A549 (cell line): Measurements from ENCODE around the gene EPN2. TPM values are rescaled to one million over a fixed set of nuclear protein-coding genes. Genes with fewer than 3 reads are reported as not detected.

Experiments
- ATAC-seq, 2 experiments: fragments of 200-7000 bp in 1 of 2; fragments of >200 bp in 1 of 2; cut with Nextera tagmentation in 1 of 2; cut with Tn5 transposase in 1 of 2; 3 replicates each; pipeline versions ENCODE4 v1.8.0 to v1.9.1; 2018 to 2020; ENCODE audit warnings: mild to moderate bottlenecking in 1 of 2, moderate library complexity in 1 of 2
- CTCF ChIA-PET: fragments of 300-600 bp; sonication (Branson Sonifier 250); formaldehyde crosslinking; extraction: SDS; loops from one replicate; lab custom pipeline; 2021; ENCODE audit warnings: antibody characterized with exemption, inconsistent platforms; lab: Yijun Ruan, JAX
- POLR2A ChIA-PET: fragments of 350-600 bp; formaldehyde crosslinking; extraction: SDS; loops from one replicate; lab custom pipeline; 2021; ENCODE audit warnings: antibody characterized with exemption, inconsistent platforms; lab: Yijun Ruan, JAX
- DNase-seq, 2 experiments: peaks; one replicate each; pipeline versions ENCODE4 v3.0.0 to v3.0.0-alpha.2; 2011 to 2016; ENCODE audit warnings: low read depth in 1 of 2, low spot score in 1 of 2
- FAIRE-seq: peaks from 2 replicates; lab custom pipeline; 2011; peaks lifted over from hg19 to GRCh38; lab: Jason Lieb, UNC
- H3K27ac ChIP-seq, 2 experiments: fragments of >200 bp; sonication (Bioruptor Twin); formaldehyde crosslinking; 3 replicates each; pipeline ENCODE4 v1.5.1; 2016 to 2017
- H3K4me1 ChIP-seq: fragments of >200 bp; sonication (Bioruptor Twin); formaldehyde crosslinking; 3 replicates; pipeline ENCODE4 v1.6.1; 2016
- H3K4me2 ChIP-seq: fragments of >200 bp; sonication (Bioruptor Twin); formaldehyde crosslinking; 3 replicates; pipeline ENCODE4 v1.6.1; 2016
- H3K4me3 ChIP-seq: fragments of >200 bp; sonication (Bioruptor Twin); formaldehyde crosslinking; 3 replicates; pipeline ENCODE4 v1.5.1; 2016
- H3K9me3 ChIP-seq: fragments of >200 bp; sonication (Bioruptor Twin); formaldehyde crosslinking; 3 replicates; pipeline ENCODE4 v1.6.1; 2016
- ATOH8 ChIP-seq: fragments of 250-450 bp; sonication (Bioruptor Pico); IDR thresholded peaks from 2 replicates; pipeline ENCODE4 v1.5.0; 2020; ENCODE audit warnings: low read depth, mild to moderate bottlenecking, moderate library complexity
- BCL3 ChIP-seq: fragments of >200 bp; sonication (Bioruptor Twin); formaldehyde crosslinking; IDR thresholded peaks from 3 replicates; pipeline ENCODE4 v1.6.1; 2016
- CBX8 ChIP-seq: fragments of 200-600 bp; sonication (generic); IDR thresholded peaks from 2 replicates; pipeline ENCODE4 v1.6.1; 2016
- ELK1 ChIP-seq: fragments of 150-350 bp; IDR thresholded peaks from 2 replicates; pipeline ENCODE4 v1.6.1; 2014; ENCODE audit warnings: low read depth, mild to moderate bottlenecking, low read length
- FOSB ChIP-seq: fragments of 250-450 bp; sonication (Bioruptor Pico); IDR thresholded peaks from 2 replicates; pipeline ENCODE4 v1.5.0; 2020; ENCODE audit warnings: mild to moderate bottlenecking, moderate library complexity
- HES2 ChIP-seq: fragments of >200 bp; sonication (Bioruptor Twin); formaldehyde crosslinking; IDR thresholded peaks from 2 replicates; pipeline ENCODE4 v1.6.1; 2016
- HEYL ChIP-seq: fragments of 250-450 bp; sonication (Bioruptor Pico); IDR thresholded peaks from 2 replicates; pipeline ENCODE4 v1.8.0; 2021; ENCODE audit warnings: mild to moderate bottlenecking, moderate library complexity
- HOXA7 ChIP-seq: fragments of 250-450 bp; sonication (Bioruptor Pico); IDR thresholded peaks from 2 replicates; pipeline ENCODE4 v1.5.0; 2020; ENCODE audit warnings: mild to moderate bottlenecking, moderate library complexity
- JUNB ChIP-seq: fragments of >200 bp; sonication (Bioruptor Twin); formaldehyde crosslinking; IDR thresholded peaks from 2 replicates; pipeline ENCODE4 v1.6.1; 2016
- MAFK ChIP-seq: fragments of 450-650 bp; IDR thresholded peaks from 2 replicates; pipeline ENCODE4 v1.6.1; 2014; ENCODE audit not compliant: partially characterized antibody
- MAX ChIP-seq: IDR thresholded peaks from 2 replicates; pipeline ENCODE4 v1.6.1; 2012
- NR3C1 ChIP-seq: fragments of >200 bp; sonication (Bioruptor Twin); formaldehyde crosslinking; IDR thresholded peaks from 3 replicates; pipeline ENCODE4 v1.6.1; 2017
- POLR2AphosphoS2 ChIP-seq: conservative IDR thresholded peaks from 2 replicates; pipeline ENCODE4 v1.6.1; 2012; ENCODE audit warnings: low read length, improper control_type of control experiment, inconsistent platforms
- RCOR1 ChIP-seq: fragments of 150-350 bp; IDR thresholded peaks from 2 replicates; pipeline ENCODE4 v1.6.1; 2014; ENCODE audit warnings: antibody characterized with exemption, low read length, low read depth
- TFCP2L1 ChIP-seq: fragments of 250-450 bp; sonication (Bioruptor Pico); IDR thresholded peaks from 2 replicates; pipeline ENCODE4 v1.5.0; 2021; ENCODE audit warnings: mild to moderate bottlenecking
- USF2 ChIP-seq: fragments of 450-650 bp; IDR thresholded peaks from 2 replicates; pipeline ENCODE4 v1.6.1; 2014; ENCODE audit warnings: antibody characterized with exemption
- WGBS: methylation state at CpG from one replicate; pipeline ENCODE4 v1.1.6; 2017; ENCODE audit errors: missing lambda C conversion rate; 5-methylcytosine and 5-hydroxymethylcytosine counted together
- polyA plus RNA-seq, 4 experiments: library from polyadenylated mRNA; depleted of rRNA in 3 of 4; stranded (reverse); fragments of >200 nt; fragmentation: RNase III in 1 of 4; extraction: RNeasy Plus Mini Kit Qiagen cat#74134 plus additional on column Dnase treatment in 1 of 4; gene quantifications; 2 replicates in 3 of 4; 3 replicates in 1 of 4; pipeline ENCODE4 v1.2.3, GENCODE V29; 2011 to 2017

The EPN2 gene
- polyA plus RNA-seq, 2 of the 4 experiments (the other 2 are of a cell fraction) = 32.1 to 33.8 TPM

GRCh38 chr17:19321481-19322128 is 84.4 kb downstream of the EPN2 start:
- ATAC-seq = 0 out of 6 replicates have a peak, but pooled peaks of 1 of the 2 experiments have one; percentile 18
- ChIA-PET CTCF (interaction anchor here (1.2 to 9.6 kb wide), 6 partner anchors 9 to 74 kb away, joined by 3 to 62 read pairs (median 6); partner anchors contain the start of gene B9D1), POLR2A (no interaction called here)
- FAIRE-seq = no peak
- DNase-seq = no peak
- H3K4me1 ChIP-seq = peaks cover 6% of the 10 kb centered on the region; the same call in 2 of the 3 replicates
- no peak overlapping the region for H3K27ac ChIP-seq
- TF ChIP-seq ELK1 (no peak), RCOR1 (no peak)
- peaks cover 9% of the 10 kb centered on the region; the same call in 2 of the 3 replicates for H3K9me3 ChIP-seq
- WGBS = 90% methylated on average over 9 of the region's 9 CpGs
- H3K4me2 ChIP-seq = no peak overlapping the region
- H3K4me3 ChIP-seq = no peak overlapping the region

GRCh38 chr17:19322129-19322505 is 85.0 kb downstream of the EPN2 start:
- Histone ChIP-seq H3K9me3 (peaks cover 9% of the 10 kb centered on the region; the same call in 2 of the 3 replicates), H3K4me2 (no peak overlapping the region), H3K4me1 (peaks cover 9% of the 10 kb centered on the region; the same call in 2 of the 3 replicates), H3K4me3 (no peak overlapping the region), H3K27ac (no peak overlapping the region)
- FAIRE-seq = no peak
- ATAC-seq = no peak
- TF ChIP-seq FOSB = no peak
- TF ChIP-seq NR3C1 = no peak
- no peak for TF ChIP-seq ATOH8 (CRISPR knock-in tag)
- no peak for TF ChIP-seq USF2
- CTCF ChIA-PET = interaction anchor here (0.6 to 9.6 kb wide), 8 partner anchors 9 to 211 kb away, joined by 3 to 62 read pairs (median 4); partner anchors contain the start of gene B9D1
- POLR2A ChIA-PET = no interaction called here
- WGBS = 96% methylated on average over 5 of the region's 5 CpGs
- no peak for DNase-seq

GRCh38 chr17:19322861-19323260 is 85.7 kb downstream of the EPN2 start:
- Histone ChIP-seq H3K4me2 (no peak overlapping the region), H3K4me3 (no peak overlapping the region), H3K9me3 (peaks cover 9% of the 10 kb centered on the region; the same call in 2 of the 3 replicates), H3K4me1 (peaks cover 14% of the 10 kb centered on the region), H3K27ac (no peak overlapping the region)
- ChIA-PET CTCF (interaction anchor here (0.7 to 9.6 kb wide), 5 partner anchors 8 to 124 kb away, joined by 3 to 62 read pairs (median 5); no protein-coding TSS in a partner anchor), POLR2A (no interaction called here)
- ATAC-seq (no peak), DNase-seq (no peak), FAIRE-seq (no peak)
- TF ChIP-seq MAX = no peak
- TF ChIP-seq USF2 = no peak
- TF ChIP-seq CBX8 = no peak
- no peak for TF ChIP-seq HES2
- no peak for TF ChIP-seq HOXA7 (CRISPR knock-in tag)
- no peak for TF ChIP-seq POLR2AphosphoS2
- TF ChIP-seq BCL3 = no peak
- TF ChIP-seq TFCP2L1 (CRISPR knock-in tag) = no peak
- TF ChIP-seq HEYL (CRISPR knock-in tag) = no peak
- TF ChIP-seq ELK1 = no peak
- TF ChIP-seq JUNB = no peak
- TF ChIP-seq MAFK = no peak
- WGBS = 95% methylated on average over 1 of the region's 1 CpG
